Natural killer cell treated with Interleukin-12 subunit alpha and Interleukin-12 subunit beta and Interleukin-15 and Interleukin-18, amount 100 ng/mL, for 72 hours (primary cell): ENCODE data around the gene IL18. TPM values are rescaled to one million over a fixed set of nuclear protein-coding genes. Genes with fewer than 3 reads are reported as not detected.
"Not testable (repeated sequence)": the region's sequence is repeated elsewhere in the genome, so short reads cannot be mapped to it uniquely, and the experiment has no call there.

Source experiments
- ATAC-seq, 2 donors: fragments of 150-1000 bp; cut with Tn5 transposase in 1 of 2; sonication (Bioruptor Pico), chemical (Tn5 transposase) in 1 of 2; 2 replicates each; pipeline ENCODE4 v1.10.0; 2021
- DNase-seq: peaks from one replicate; pipeline ENCODE4 v3.0.0; 2022; ENCODE audit warnings: low spot score
- H3K27ac Mint-ChIP-seq, 2 donors: 1 replicate in 1 of 2; 2 replicates in 1 of 2; pipeline ENCODE4 v1.8.0; 2022; ENCODE audit warnings: mixed read lengths in 2 of 2, mild to moderate bottlenecking in 1 of 2, moderate library complexity in 1 of 2
- H3K27me3 Mint-ChIP-seq, 2 donors: 1 replicate in 1 of 2; 2 replicates in 1 of 2; pipeline ENCODE4 v1.8.0; 2022; ENCODE audit warnings: mixed read lengths in 2 of 2
- H3K36me3 Mint-ChIP-seq: one replicate; pipeline ENCODE4 v1.8.0; 2022; ENCODE audit warnings: mixed read lengths
- H3K4me1 Mint-ChIP-seq, 2 donors: 1 replicate in 1 of 2; 2 replicates in 1 of 2; pipeline ENCODE4 v1.8.0; 2022; ENCODE audit warnings: low read depth in 2 of 2, mixed read lengths in 2 of 2, mild to moderate bottlenecking in 1 of 2
- H3K4me3 Mint-ChIP-seq: one replicate; pipeline ENCODE4 v1.8.0; 2022; ENCODE audit warnings: mixed read lengths
- H3K9me3 Mint-ChIP-seq: 2 replicates; pipeline ENCODE4 v1.8.0; 2022; ENCODE audit warnings: mixed read lengths
- total RNA-seq, 2 donors: library from RNA; stranded (reverse); gene quantifications; one replicate each; pipeline ENCODE4 v1.2.3, GENCODE V29; 2022

The IL18 gene
- total RNA-seq = 1 to 10 TPM; 1.3 to 4.6 TPM

DNA sequence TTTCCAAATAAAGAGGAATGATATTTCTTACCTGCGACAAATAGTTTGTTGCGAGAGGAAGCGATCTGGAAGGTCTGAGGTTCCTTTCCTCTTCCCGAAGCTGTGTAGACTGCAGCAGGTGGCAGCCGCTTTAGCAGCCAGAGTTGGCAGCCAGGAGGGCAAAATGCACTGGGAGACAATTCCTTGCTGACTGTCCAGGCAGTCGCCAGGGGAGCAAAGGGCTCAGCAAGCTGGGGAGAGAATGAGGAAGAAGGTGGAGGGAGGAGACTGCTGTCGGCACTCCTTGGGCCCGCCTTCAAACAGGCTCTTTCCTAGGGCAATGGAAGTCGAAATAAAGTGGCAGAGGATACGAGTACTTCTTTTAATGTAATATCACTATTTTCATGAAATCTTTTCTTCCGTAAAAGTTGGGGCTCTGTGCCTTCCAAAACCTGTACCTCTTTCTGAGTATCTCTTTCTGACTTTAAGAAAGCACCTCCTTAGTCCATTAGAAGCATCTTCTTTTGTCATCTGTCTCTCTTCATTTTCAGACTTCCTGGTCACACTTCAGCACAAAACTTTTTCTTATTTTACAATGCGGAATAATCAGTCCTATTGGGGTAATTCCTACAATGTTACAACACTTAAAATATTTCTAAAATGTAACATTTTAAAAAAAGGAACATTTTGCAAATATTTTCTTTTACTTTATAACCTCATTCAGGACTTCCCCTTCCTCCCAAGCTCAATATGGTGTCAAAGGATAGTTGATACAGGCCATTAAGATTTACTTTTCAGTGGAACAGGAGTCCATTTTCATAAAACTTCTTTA, at the start of gene IL18:
Gene IL18, minus strand, starts transcription at position 220 of the 811 bp plus-strand sequence. CDS start 9,041 bp downstream, outside the sequence.
- Mint-ChIP-seq H3K9me3 (no peaks in the 10 kb centered on the region), H3K4me1 (peaks cover 19 to 34% of the 10 kb centered on the region in 2 donors), H3K27ac (peak within 1 kb of the TSS; percentile 24 to 90), H3K36me3 (peaks cover 6% of the 10 kb centered on the region), H3K27me3 (peaks cover 4 to 7% of the 10 kb centered on the region in 2 donors), H3K4me3 (peak within 1 kb of the TSS; percentile 72)
- ATAC-seq = peak in 1 of 2 donors; percentile 62
- no peak for DNase-seq

DNA sequence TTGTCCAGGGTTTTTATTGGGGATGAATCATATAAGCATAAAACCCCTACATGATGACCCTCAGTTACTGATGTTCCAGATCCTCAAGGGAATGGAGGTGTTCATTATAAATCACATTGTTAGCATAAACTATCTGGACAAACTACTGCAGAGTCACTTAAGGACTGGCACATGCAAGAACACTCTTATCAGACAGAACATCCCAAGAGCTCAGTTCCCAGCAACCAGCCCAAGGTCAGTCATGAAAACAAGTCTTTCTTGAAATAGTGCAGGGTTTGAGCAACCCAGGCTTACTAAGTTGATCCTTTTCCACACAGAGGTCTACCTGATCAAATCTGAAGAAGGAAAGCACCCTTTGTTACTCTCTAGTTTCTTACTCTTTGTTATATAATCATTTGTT, 48.8 kb upstream of the IL18 start:
- Mint-ChIP-seq H3K27ac (no peak overlapping the region), H3K4me3 (no peak overlapping the region), H3K4me1 (peaks cover 0 to 11% of the 10 kb centered on the region in 2 donors), H3K9me3 (no peaks in the 10 kb centered on the region), H3K36me3 (no peaks in the 10 kb centered on the region), H3K27me3 (peaks cover 0 to 4% of the 10 kb centered on the region in 2 donors)
- DNase-seq (no peak), ATAC-seq (no peak)

DNA sequence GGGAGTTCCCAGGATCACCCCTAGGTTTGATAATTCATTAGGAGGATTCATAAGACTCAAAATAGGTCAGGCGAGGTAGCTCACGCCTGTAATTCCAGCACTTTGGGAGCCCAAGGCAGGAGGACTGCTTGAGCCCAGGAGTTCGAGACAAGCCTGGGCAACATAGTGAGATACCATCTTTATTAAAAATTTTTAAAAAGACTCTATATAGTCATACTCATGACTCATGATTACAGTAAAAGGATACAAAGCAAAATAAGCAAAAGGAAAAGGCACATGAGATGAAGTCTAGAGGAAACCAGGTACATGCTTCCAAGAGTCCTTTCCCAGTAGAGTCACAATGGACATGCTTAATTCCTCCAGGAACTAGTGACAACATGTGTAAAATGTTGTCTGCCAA, 48.4 kb upstream of the IL18 start:
- Mint-ChIP-seq H3K4me3 (no peak overlapping the region), H3K27me3 (peaks cover 0 to 4% of the 10 kb centered on the region in 2 donors), H3K9me3 (no peaks in the 10 kb centered on the region), H3K27ac (no peak overlapping the region), H3K36me3 (no peaks in the 10 kb centered on the region), H3K4me1 (peaks cover 0 to 11% of the 10 kb centered on the region in 2 donors)
- DNase-seq (no peak), ATAC-seq (no peak)

DNA sequence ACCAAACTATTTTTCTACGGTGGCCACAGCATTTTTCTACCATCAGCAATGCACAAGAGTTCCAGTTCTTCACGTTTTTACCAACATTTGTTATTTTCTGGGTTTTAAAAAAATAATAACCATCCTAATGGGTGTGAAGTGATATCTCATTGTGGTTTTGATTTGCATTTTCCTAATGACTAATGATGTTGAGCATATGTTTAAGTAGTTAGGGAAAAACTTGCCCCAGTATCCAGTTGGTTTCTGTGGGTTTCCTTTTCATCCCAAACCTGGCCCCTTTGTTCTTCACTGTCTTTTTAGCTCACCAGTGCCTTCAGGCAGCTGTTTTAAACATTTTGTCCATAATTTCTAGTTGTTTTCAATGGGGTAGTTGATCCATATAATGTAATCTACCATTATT, 47.6 kb upstream of the IL18 start:
- DNase-seq (no peak), ATAC-seq (peak in 1 of 2 donors; percentile 46)
- H3K27me3 Mint-ChIP-seq = peaks cover 0 to 4% of the 10 kb centered on the region in 2 donors
- no peaks in the 10 kb centered on the region for H3K36me3 Mint-ChIP-seq
- no peaks in the 10 kb centered on the region for H3K9me3 Mint-ChIP-seq
- H3K4me1 Mint-ChIP-seq = peaks cover 0 to 11% of the 10 kb centered on the region in 2 donors
- H3K4me3 Mint-ChIP-seq = peak overlapping the region; percentile 38
- no peak overlapping the region for H3K27ac Mint-ChIP-seq

DNA sequence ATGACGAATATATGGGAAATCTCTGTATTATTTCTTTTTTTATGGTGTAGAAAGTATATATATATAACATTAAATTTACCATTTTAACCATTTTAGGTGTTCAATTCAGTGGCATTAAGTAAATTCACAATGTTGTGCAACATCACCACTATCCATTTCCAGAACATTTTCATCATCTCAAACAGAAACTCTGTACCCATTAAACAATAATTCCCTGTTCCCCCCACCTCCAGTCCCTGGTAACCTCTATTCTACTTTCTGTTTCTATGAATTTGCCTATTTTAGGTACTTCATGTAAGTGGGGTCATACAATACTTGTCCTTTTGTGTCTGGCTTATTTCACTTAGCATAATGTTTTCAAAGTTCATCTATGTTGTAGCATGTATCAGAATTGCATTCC, 47.0 kb upstream of the IL18 start:
- Mint-ChIP-seq H3K4me3 (no peak overlapping the region), H3K4me1 (peaks cover 0 to 11% of the 10 kb centered on the region in 2 donors), H3K27me3 (peaks cover 0 to 4% of the 10 kb centered on the region in 2 donors), H3K27ac (no peak overlapping the region), H3K36me3 (no peaks in the 10 kb centered on the region), H3K9me3 (no peaks in the 10 kb centered on the region)
- ATAC-seq (no peak), DNase-seq (no peak)

DNA sequence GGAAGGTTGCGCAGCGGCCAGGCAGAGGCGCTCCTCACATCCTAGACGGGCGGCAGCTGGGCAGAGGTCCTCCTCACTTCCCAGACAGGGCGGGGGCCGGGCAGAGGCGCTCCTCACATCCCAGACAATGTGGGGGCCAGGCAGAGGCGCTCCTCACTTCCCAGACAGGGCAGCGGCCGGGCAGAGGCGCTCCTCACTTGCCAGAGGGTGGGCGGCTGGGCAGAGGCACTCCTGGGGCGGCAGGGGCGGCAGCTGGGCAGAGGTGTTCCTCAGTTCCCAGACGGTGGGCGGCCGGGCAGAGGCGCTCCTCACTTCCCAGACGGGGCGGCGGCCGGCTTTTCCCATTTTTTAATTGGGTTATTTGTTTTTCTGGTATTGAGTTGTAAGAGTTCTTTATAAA, 42.2 kb upstream of the IL18 start:
- peaks cover 0 to 9% of the 10 kb centered on the region in 2 donors for H3K27me3 Mint-ChIP-seq
- H3K4me3 Mint-ChIP-seq = no peak overlapping the region
- H3K4me1 Mint-ChIP-seq = no peaks in the 10 kb centered on the region
- H3K9me3 Mint-ChIP-seq = no peaks in the 10 kb centered on the region
- DNase-seq = no peak
- H3K27ac Mint-ChIP-seq = no peak overlapping the region
- no peaks in the 10 kb centered on the region for H3K36me3 Mint-ChIP-seq
- ATAC-seq = no peak

DNA sequence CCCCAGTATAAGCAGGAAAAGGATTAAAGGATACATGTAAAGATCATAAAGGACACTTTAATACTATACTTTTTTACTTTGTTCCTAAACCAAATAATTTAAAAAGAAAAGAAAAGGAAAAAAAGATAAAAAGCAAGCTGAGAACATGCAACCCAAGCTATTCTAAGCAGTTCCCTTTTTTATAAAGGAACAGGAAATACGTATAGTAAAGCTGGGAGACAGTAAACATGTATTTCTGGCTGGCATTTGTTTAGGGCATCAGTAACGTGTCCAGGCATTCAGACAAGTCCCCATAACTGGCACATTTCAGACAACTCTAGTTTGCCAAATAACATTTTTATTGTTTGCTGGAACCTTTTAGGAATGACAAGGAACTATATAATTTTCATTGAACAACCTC, 36.4 kb upstream of the IL18 start:
- ATAC-seq = no peak
- no peaks in the 10 kb centered on the region for H3K4me1 Mint-ChIP-seq

DNA sequence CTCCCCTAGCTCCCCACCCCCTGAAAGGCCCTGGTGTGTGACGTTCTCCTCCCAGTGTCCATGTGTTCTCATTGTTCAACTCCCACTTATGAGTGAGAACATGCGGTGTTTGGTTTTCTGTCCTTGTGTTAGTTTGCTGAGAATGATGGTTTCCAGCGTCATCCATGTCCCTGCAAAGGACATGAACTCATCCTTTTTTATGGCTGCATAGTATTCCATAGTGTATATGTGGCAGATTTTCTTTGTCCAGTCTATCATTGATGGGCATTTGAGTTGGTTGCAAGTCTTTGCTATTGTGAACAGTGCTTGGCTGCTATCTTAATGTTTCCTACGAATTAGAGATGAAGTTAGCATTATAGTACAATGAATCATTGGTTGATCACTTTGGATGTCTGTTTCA, 35.2 kb upstream of the IL18 start:
- not testable (repeated sequence) for H3K9me3 Mint-ChIP-seq, H3K27ac Mint-ChIP-seq, H3K4me1 Mint-ChIP-seq, DNase-seq, H3K27me3 Mint-ChIP-seq, H3K4me3 Mint-ChIP-seq, H3K36me3 Mint-ChIP-seq, ATAC-seq

More for the DNA sequence above, 36.4 kb upstream of the IL18 start:
- Mint-ChIP-seq H3K9me3 (no peaks in the 10 kb centered on the region), H3K27me3 (peaks cover 5 to 9% of the 10 kb centered on the region in 2 donors), H3K4me3 (no peak overlapping the region), H3K36me3 (no peaks in the 10 kb centered on the region), H3K27ac (no peak overlapping the region)
- no peak for DNase-seq

DNA sequence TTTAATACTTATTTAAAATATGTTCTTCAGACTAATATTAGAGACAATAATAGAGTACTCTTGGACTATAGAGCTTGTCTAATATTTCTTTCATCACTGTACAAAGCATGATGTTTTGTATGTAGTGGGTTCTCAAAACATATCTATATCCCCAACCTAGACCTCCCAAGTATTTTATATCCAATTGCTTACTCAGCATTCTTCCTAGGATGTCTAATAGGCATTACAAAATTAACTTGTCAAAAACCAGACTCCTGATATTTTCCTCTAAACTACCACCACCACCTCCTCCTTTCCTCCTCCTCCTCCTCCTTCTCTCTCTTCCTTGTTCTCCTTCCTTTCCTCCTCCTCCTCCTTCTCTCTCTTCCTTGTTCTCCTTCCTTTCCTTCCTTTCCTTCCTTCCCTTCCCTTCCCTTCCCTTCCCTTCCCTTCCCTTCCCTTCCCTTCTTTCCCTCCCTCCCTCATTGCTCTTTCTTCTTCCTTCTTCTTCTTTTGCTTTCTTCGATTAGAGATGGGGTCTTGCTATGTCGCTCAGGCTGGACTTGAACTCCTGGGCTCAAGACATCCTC, 32.7 kb upstream of the IL18 start:
- Mint-ChIP-seq H3K27me3 (peaks cover 0 to 9% of the 10 kb centered on the region in 2 donors), H3K27ac (no peak overlapping the region), H3K4me1 (peaks cover 2 to 5% of the 10 kb centered on the region in 2 donors), H3K9me3 (no peaks in the 10 kb centered on the region), H3K36me3 (no peaks in the 10 kb centered on the region), H3K4me3 (no peak overlapping the region)
- DNase-seq = no peak
- no peak for ATAC-seq

DNA sequence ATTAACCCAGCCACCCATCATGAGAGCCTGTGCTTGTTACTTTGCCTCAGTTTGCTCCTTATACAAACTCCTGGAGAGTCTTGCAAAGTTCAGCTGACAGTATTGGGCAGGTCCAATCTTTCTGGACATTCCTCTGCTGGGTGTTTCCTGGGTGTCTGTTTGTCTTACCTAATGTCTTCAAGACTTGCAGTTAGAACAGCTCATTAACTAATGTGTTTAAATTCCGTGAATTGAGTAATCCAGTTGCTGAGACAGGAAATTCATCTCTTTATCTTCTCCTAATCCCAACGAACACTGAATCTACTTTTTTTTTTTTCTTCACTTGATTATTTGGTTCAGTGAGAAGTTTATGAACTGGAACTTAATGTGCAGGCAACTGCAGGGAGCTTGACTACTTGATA, 32.1 kb upstream of the IL18 start:
- no peaks in the 10 kb centered on the region for H3K36me3 Mint-ChIP-seq
- H3K9me3 Mint-ChIP-seq = no peaks in the 10 kb centered on the region
- H3K4me1 Mint-ChIP-seq = peaks cover 2 to 5% of the 10 kb centered on the region in 2 donors
- H3K27me3 Mint-ChIP-seq = peaks cover 0 to 9% of the 10 kb centered on the region in 2 donors
- DNase-seq (no peak), ATAC-seq (no peak)
- H3K4me3 Mint-ChIP-seq = no peak overlapping the region
- H3K27ac Mint-ChIP-seq = no peak overlapping the region

DNA sequence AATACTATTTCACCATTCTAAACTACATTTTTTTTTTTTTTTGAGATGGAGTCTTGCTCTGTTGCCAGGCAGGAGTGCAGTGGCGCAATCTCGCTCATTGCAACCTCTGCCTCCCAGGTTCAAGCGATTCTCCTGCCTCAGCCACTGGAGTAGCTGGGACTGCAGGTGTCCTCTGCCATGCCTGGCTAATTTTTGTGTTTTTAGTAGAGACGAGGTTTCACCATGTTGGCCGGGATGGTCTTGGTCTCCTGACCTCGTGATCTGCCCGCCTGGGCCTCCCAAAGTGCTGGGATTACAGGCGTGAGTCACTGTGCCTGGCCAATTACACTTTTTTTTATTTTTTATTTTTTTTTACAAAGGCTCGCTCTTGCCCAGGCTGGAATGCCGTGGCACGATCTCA, 31.2 kb upstream of the IL18 start:
- not testable (repeated sequence) for H3K4me3 Mint-ChIP-seq, H3K9me3 Mint-ChIP-seq, H3K27me3 Mint-ChIP-seq, ATAC-seq, H3K36me3 Mint-ChIP-seq, H3K4me1 Mint-ChIP-seq, H3K27ac Mint-ChIP-seq, DNase-seq

DNA sequence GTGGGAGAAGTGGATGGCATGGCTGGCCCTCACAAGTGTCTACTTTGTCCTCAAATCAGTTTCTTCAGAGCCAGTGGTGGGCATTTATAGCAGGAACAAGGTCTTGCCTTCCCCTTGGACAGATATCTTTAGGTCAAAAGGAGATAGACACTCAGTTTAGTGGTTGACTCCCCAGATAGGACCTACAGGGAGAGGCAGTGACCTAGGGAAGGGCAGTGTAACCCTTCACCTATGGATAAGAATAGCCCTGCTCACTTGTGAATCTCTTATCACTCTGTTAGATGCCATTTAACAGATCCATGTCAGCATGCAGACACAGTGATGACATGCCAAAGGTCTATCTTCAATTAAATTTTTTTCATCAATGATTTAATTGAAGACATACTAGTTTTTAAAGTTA, 22.4 kb upstream of the IL18 start:
- ATAC-seq = no peak
- no peak overlapping the region for H3K27ac Mint-ChIP-seq
- no peaks in the 10 kb centered on the region for H3K9me3 Mint-ChIP-seq
- no peaks in the 10 kb centered on the region for H3K36me3 Mint-ChIP-seq
- H3K4me1 Mint-ChIP-seq = peaks cover 4 to 9% of the 10 kb centered on the region in 2 donors
- no peak overlapping the region for H3K4me3 Mint-ChIP-seq
- H3K27me3 Mint-ChIP-seq = peaks cover 0 to 2% of the 10 kb centered on the region in 2 donors
- DNase-seq = no peak

DNA sequence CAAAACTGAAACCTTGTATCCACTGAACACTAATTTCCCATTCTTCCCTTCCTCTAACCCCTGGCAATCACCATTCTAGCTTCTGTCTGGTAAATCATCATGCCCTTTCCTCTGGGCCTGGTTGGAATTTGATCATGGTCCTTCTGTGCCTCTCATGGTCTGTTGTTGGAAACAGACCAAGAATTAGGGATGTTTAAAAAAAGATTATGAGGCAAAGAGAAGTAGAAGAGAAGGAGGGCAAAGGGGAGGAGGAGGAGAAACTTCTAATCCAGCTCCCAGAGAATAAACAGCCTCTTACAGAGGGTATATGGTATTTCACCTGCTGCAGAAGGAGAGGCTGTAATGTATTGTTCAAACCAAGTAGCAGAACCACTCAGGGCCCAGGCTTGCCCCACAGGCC, 22.0 kb upstream of the IL18 start:
- peaks cover 5 to 9% of the 10 kb centered on the region in 2 donors for H3K4me1 Mint-ChIP-seq
- ATAC-seq (no peak), DNase-seq (no peak)
- no peaks in the 10 kb centered on the region for H3K36me3 Mint-ChIP-seq
- H3K9me3 Mint-ChIP-seq = no peaks in the 10 kb centered on the region
- no peak overlapping the region for H3K4me3 Mint-ChIP-seq
- H3K27ac Mint-ChIP-seq = no peak overlapping the region
- H3K27me3 Mint-ChIP-seq = peaks cover 0 to 3% of the 10 kb centered on the region in 2 donors

DNA sequence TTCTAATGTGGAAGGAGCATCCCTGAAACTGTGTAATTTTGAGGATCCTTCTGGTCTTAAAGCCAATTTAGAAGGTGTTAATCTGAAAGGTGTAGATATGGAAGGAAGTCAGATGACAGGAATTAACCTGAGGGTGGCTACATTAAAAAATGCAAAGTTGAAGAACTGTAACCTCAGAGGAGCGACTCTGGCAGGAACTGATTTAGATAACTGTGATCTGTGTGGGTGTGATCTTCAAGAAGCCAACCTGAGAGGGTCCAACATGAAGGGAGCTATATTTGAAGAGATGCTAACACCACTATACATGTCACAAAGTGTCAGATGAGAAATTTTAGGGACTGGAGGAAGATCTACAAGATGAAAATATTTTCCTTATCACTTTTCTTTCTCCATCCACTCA, 19.0 kb upstream of the IL18 start:
- Mint-ChIP-seq H3K27ac (no peak overlapping the region), H3K9me3 (no peaks in the 10 kb centered on the region), H3K27me3 (peaks cover 0 to 7% of the 10 kb centered on the region in 2 donors), H3K4me3 (no peak overlapping the region), H3K4me1 (peaks cover 19 to 21% of the 10 kb centered on the region in 2 donors), H3K36me3 (no peaks in the 10 kb centered on the region)
- no peak for ATAC-seq
- no peak for DNase-seq
